NCI-H2196 treated with DMSO at 0.1 percent for 48 hours (cell line): ENCODE results near the gene FOXJ3.

ENCODE experiments used
- DNase-seq: peaks from one replicate; lab custom pipeline; 2025; ENCODE audit not compliant: unreplicated experiment; lab: John Stamatoyannopoulos, UW

Gene FOXJ3

GRCh38 chr1:42195841-42196240, 139.2 kb downstream of the FOXJ3 start:
- DNase-seq, result no peak

GRCh38 chr1:42192106-42192505, 142.9 kb downstream of the FOXJ3 start:
- DNase-seq, result no peak

- DNase-seq, result no peak
These were observed 143.7 kb downstream of the FOXJ3 start for GRCh38 chr1:42191319-42191718.

DNA sequence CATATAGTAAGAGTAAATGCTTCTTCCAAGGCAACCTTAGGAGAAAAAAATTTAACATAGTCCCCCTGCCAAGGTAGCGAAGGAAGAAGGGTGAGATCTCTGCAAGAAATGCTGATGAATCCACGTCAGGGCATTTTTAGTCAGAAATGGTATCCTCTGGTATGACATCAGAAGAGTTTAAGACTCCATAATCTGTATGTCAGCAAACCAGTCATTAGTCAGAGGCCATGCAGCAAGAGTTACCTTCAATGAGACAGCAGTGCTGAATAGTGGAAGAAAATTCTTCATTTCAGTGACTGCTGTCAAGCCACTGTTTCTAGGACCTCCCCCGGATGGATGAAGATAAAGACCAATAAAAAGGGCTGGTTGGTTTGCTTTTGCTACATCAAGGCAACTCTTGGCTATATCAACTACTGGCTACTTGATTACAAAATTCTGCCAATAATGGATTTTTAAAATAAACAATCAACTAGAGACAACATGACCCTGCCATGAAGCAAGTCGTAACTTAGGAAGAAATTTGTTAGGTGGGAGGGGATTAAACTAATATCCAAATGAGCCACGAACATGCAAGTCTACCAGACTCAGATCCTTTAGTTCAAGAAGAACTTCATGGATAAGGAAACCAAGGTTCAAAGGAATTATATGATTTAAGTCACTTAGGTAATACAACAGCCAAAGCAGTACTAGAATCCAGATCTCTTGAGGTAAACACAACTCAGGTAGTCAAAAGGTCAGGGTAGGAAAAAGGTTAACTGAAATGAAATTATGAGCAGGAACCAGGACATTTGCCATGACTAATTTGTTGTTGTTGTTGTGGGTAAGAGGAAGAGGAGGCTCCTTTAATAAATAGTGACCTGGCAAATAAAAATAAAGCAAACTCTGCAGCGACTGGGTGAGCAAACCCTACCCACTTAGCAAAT, 144.8 kb downstream of the FOXJ3 start:
- no peak for DNase-seq

GRCh38 chr1:42186152-42186551, 148.9 kb downstream of the FOXJ3 start:
- DNase-seq, result no peak

- no peak for DNase-seq
These were observed 150.4 kb downstream of the FOXJ3 start for GRCh38 chr1:42184616-42185015.

DNA sequence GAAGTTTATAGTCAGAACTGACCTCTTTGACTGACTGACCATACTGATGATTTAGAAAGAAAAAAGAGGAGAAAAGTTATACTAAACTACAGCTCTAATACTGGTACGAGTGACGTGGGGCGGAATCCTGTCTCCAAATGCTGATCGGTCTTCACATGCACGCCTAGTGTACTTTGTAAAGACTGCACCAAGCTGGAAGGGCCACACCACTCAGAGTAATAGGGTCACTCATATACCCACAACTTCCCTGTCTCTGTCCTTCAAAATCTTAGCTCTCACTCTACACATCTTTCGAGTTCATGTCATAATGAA, 151.1 kb downstream of the FOXJ3 start:
- no peak for DNase-seq

DNA sequence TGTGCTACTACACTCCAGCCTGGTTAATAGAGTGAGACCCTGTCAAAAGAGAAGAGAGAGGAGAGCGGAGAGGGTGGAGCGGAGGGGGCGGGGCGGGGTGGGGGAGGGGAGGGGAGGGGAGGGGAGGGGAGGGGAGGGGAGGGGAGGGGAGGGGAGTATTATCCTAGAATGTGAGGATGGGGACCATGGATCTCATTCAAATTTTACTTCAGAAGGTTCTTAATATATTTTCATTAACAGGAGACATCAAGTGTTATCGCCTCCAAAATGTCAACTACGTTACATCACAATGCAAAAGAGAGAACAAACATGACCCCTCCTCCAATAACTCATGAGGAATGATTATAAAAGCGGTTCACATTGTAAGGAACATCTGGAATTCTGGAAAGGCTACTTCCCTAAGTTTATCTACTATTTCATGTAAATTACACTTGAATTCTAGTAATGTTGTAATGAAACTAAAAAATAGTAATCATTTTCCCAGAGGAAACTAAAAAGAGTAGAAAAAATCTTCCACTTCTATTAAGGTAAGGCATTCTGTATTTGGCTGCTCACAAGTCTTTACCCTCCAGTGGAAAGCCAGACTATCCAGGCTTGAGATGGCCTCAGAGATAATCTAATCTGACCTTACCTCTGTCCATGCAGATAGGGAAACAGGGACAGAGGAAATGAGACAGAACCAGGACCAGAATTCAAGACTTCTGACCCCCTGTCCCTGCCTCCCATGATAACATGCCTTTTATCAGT, 151.7 kb downstream of the FOXJ3 start:
- DNase-seq, result no peak

GRCh38 chr1:42181687-42182086, 153.3 kb downstream of the FOXJ3 start:
- no peak for DNase-seq

- no peak for DNase-seq
These were observed 155.1 kb downstream of the FOXJ3 start for GRCh38 chr1:42179900-42180329.

GRCh38 chr1:42179275-42179674, 155.8 kb downstream of the FOXJ3 start:
- no peak for DNase-seq

- no peak for DNase-seq
These were observed 156.8 kb downstream of the FOXJ3 start for GRCh38 chr1:42178249-42178648.

DNA sequence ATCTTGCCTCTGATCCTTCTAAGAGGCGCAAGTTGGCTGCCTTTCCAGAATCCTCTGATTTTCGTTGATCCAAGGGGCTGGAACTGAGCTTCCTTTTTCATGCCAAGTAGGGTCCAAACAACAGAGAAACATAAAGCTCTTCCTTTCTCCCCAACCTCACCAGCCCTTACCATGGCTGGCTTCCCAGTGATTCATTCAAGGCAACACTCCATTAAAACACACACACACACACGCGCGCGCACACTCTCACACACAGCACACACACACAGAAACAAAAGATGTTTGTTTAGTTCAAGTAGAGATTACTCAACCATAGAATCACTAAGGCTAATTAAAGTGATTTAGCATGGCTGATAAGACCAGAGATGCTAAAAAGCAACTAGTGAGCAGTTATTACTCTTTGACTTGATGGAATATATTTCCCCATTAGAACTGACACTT, 157.5 kb downstream of the FOXJ3 start:
- peak; percentile 60 for DNase-seq

DNA sequence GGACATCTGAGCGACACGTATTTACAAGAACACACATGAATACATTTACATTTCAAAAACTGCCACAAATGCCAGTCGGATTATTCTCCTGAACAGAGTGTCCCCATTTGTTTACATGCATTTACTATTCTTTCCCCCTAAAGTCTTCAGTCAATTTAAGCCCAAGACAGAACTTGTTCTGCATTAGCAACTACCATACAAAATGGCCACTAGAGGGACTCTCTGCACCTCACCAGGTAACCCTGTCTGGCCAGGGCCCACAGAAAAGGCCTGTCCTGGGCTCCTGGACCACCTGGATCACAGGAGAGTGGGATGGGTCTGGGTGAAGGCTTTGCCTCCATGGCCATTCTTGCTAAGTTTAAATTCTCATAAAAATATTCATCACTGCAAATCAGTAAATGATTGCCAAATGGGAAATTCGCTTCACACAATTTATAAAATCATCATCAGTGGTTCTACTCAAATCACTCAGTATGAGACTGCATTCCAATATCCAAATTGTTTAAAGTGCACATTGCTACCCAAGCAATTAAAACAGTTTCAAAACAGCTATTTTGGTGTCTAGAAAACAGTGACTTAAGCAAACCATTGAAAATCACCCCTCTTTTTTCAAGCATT, 158.0 kb downstream of the FOXJ3 start:
- peak; percentile 50 for DNase-seq

- DNase-seq, result no peak
These were observed 159.6 kb downstream of the FOXJ3 start for GRCh38 chr1:42175314-42176054.

- no peak for DNase-seq
These were observed 160.9 kb downstream of the FOXJ3 start for GRCh38 chr1:42173961-42174735.

DNA sequence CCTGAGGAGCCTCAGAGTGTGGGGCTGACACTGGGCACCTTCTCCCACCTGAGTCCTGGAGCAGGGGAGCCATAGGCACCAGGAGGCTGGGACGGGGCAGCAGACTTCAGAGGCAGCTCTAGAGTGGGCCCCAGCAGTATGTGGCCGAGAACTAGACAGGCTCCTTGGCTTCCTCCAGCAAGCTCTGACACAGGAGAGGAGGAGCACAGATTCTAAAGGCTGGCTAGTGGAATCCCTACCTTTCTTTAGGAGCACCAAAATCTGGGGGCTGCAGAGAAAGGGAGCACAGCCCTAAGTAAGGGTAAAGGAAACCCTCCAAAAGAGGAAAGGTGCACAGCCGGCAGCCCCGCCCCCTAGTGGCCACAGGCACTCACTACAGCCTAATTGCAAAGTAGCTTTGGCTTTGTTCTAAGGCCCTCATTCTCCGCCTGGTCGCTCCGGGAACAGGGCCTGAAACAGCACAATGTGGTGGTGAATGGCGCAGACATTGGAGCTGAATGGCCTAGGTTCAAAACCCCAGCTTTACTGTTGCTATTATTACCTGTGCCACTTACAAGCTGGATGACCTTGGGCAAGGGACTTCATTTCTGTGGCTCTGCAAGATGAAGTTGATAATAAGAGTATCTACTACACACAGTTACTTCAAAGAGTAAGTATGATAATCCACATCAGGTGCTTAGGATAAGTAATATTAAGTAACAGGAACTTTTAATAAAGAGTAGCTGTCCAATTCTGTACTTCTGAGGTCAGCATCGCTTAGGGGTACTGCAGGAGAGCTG, 161.7 kb downstream of the FOXJ3 start:
- DNase-seq, result peak; percentile 52

DNA sequence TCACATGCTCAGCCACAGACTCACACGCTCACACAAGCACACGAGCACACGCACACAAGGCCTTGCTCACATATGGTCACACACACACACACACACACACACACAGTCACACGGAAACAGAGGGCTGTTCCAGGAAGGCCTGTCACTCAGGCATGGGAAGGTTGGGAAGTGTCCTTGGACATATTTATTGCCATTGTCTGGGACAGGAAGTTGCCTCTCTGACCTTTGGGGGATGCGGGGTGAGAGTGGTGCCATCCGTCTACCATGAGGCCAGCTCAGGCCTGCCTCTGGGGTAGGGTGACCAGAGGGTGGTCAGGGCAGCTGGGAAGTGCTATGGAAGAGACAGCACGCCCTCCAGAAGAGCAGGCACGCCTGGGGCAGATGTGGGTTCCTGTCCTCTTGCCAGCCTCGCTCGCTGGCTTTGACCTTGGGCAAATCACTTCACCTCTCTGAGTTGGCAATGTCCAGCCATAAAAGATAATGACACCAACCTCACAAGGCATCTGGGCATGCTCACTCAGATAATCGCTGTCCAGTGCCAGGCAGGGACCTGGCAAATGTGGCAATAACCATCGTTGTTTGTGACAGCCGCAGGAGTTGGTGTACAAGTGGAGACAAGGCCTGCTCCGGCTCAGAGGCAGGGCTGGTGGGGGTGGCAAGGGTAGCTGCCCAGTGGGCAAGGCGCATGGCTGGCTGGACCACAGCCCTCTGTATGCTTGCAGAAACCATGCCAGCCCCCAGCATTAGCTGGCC, 162.5 kb downstream of the FOXJ3 start:
- DNase-seq, result no peak
